ENCODE measurements around the gene SP7. TPM values are rescaled to one million over a fixed set of nuclear protein-coding genes. Genes with fewer than 3 reads are reported as not detected.

The SP7 gene
- not detected in 2 replicates for total RNA-seq

GRCh38 chr12:53336181-53336681 lies at the start of gene SP7:
SP7 (minus strand) TSS chr12:53336354; CDS start chr12:53335646, 708 bp downstream.

GRCh38 chr12:53380104-53380793 lies 44.1 kb upstream of the SP7 start, which contains the start of gene SP1:
SP1 (plus strand) TSS chr12:53380176; CDS start chr12:53380292, 116 bp downstream.

DNA sequence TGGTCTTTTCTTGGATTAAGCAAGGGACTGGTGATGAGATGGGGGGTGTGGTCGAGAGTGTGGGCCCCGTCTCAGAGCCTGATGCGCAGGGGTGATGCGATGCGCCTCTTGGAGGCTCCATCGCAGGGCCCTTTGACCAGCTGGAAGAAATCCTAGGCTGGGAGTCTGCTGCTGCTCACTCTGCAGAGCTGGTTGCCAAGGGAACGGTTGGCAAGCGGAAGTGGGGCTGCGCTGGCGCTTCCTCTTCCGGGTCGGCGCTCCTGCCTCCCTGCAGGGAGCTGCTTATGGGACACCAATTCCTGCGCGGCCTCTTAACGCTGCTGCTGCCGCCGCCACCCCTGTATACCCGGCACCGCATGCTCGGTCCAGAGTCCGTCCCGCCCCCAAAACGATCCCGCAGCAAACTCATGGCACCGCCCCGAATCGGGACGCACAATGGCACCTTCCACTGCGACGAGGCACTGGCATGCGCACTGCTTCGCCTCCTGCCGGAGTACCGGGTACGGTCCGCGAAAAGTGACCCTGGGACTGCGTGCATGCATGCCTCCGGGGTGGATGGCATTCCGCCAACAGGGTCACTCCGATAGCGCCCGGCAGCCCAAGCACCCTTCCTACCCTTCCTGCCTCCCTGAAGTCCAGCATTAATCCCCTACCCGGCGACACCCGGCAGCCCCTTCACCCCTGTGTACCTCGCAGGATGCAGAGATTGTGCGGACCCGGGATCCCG lies 36.5 kb downstream of the SP7 start, which contains the start of gene MYG1:
Gene MYG1, plus strand, starts transcription at position 242 of the 727 bp plus-strand sequence. Its CDS starts 43 bp downstream, at position 285.

GRCh38 chr12:53295070-53295890 lies 40.9 kb downstream of the SP7 start, which contains the start of gene PFDN5:
PFDN5 (plus strand) TSS chr12:53295542; CDS start chr12:53295568, 26 bp downstream.

Other genes with a start within 250 kb of the SP7 start
- 16.0 and 109 TPM in 2 replicates for gene IGFBP6, start 238.7 kb downstream of the SP7 start, total RNA-seq
- gene SOAT2, start 232.9 kb downstream of the SP7 start, total RNA-seq: not detected in 2 replicates
- gene ZNF740, start 155.6 kb downstream of the SP7 start, total RNA-seq: 13.7 and 14.9 TPM in 2 replicates
- 3.4 and 5.2 TPM in 2 replicates for gene CSAD, start 155.4 kb downstream of the SP7 start, total RNA-seq
- 0.18 and 0.38 TPM in 2 replicates for gene ITGB7, start 129.1 kb downstream of the SP7 start, total RNA-seq
- 4.0 and 8.5 TPM in 2 replicates for gene RARG, start 104.1 kb downstream of the SP7 start, total RNA-seq
- 3.6 and 5.9 TPM in 2 replicates for gene ESPL1, start 68.1 kb downstream of the SP7 start, total RNA-seq
- 563 and 625 TPM in 2 replicates for gene PFDN5, start 40.8 kb downstream of the SP7 start, total RNA-seq
- 40.4 and 45.9 TPM in 2 replicates for gene MYG1, start 36.7 kb downstream of the SP7 start, total RNA-seq
- 37.4 and 39.6 TPM in 2 replicates for gene AAAS, start 14.7 kb downstream of the SP7 start, total RNA-seq
- 21.2 and 28.2 TPM in 2 replicates for gene SP1, start 43.8 kb upstream of the SP7 start, total RNA-seq
- gene AMHR2, start 87.5 kb upstream of the SP7 start, total RNA-seq: 0.09 TPM in 1 of 2 replicates, not detected in the other
- gene PRR13, start 105.4 kb upstream of the SP7 start, total RNA-seq: 17.5 and 20.3 TPM in 2 replicates
- 268 and 352 TPM in 2 replicates for gene PCBP2, start 115.7 kb upstream of the SP7 start, total RNA-seq
- gene MAP3K12, start 163.1 kb upstream of the SP7 start, total RNA-seq: 15.9 and 18.9 TPM in 2 replicates
- 42.1 and 49.3 TPM in 2 replicates for gene TARBP2, start 164.9 kb upstream of the SP7 start, total RNA-seq
- not detected in 2 replicates for gene NPFF, start 171.1 kb upstream of the SP7 start, total RNA-seq